Osteoblast (primary cell): ENCODE measurements around the gene NBAS. TPM values are rescaled to one million over a fixed set of nuclear protein-coding genes. Genes with fewer than 3 reads are reported as not detected.
A peak's percentile ranks its signal among the peaks of the same experiment; 100 is the strongest.

Source experiments
- DNase-seq: peaks from one replicate; pipeline ENCODE4 v3.0.0; 2011; ENCODE audit warnings: low spot score, mixed read lengths; ENCODE audit not compliant: insufficient read length; ENCODE audit errors: missing footprints
- H2AFZ ChIP-seq: 2 replicates; pipeline ENCODE4 v1.6.0; 2011; ENCODE audit warnings: mild to moderate bottlenecking, low read length
- H3K27ac ChIP-seq: 2 replicates; pipeline ENCODE4 v1.5.1; 2011; ENCODE audit warnings: mild to moderate bottlenecking, low read depth, low read length, moderate library complexity
- H3K27me3 ChIP-seq: 2 replicates; pipeline ENCODE4 v1.6.0; 2012; ENCODE audit warnings: mild to moderate bottlenecking, control low read depth, inconsistent platforms, low read length, moderate library complexity; ENCODE audit not compliant: insufficient read depth
- H3K36me3 ChIP-seq: 2 replicates; pipeline ENCODE4 v1.5.1; 2011; ENCODE audit warnings: mild to moderate bottlenecking, low read length, control low read depth, moderate library complexity; ENCODE audit not compliant: insufficient read depth
- H3K4me1 ChIP-seq: 2 replicates; pipeline ENCODE4 v1.5.1; 2011; ENCODE audit warnings: mild to moderate bottlenecking, low read length, control low read depth, moderate library complexity; ENCODE audit not compliant: insufficient read depth
- H3K4me2 ChIP-seq: 2 replicates; pipeline ENCODE4 v1.6.0; 2011; ENCODE audit warnings: mild to moderate bottlenecking, low read length; ENCODE audit not compliant: insufficient read depth
- H3K4me3 ChIP-seq: fragments of 200-600 bp; sonication (generic); 3 replicates; pipeline ENCODE4 v1.5.1; 2012; ENCODE audit warnings: mild to moderate bottlenecking, low read length, inconsistent platforms; ENCODE audit not compliant: insufficient read depth
- H3K79me2 ChIP-seq: 2 replicates; pipeline ENCODE4 v1.6.0; 2012; ENCODE audit warnings: mild to moderate bottlenecking, low read length, control low read depth, inconsistent platforms; ENCODE audit not compliant: insufficient read depth
- H3K9me3 ChIP-seq: 2 replicates; pipeline ENCODE4 v1.5.1; 2011; ENCODE audit warnings: low read depth, low read length, control low read depth
- H4K20me1 ChIP-seq: 2 replicates; pipeline ENCODE4 v1.6.0; 2012; ENCODE audit warnings: mild to moderate bottlenecking, low read length, control low read depth; ENCODE audit not compliant: insufficient read depth
- total RNA-seq: library from RNA; depleted of rRNA; stranded (reverse); fragments of >200 nt; gene quantifications from 2 replicates; pipeline ENCODE4 v1.2.3, GENCODE V29; 2012
- TF ChIP-seq, protein P1 (sequence below): IDR thresholded peaks from 2 replicates; pipeline ENCODE4 v1.5.1; 2011; ENCODE audit warnings: mild to moderate bottlenecking, low read depth, low read length, moderate library complexity; ENCODE audit errors: extremely low read depth

Gene NBAS
- total RNA-seq, 1 donor = 98.1 TPM

- Histone ChIP-seq H3K36me3 (no peaks in the 10 kb centered on the region), H3K27ac (no peak overlapping the region), H3K4me1 (peaks cover 27% of the 10 kb centered on the region), H3K27me3 (no peaks in the 10 kb centered on the region), H3K9me3 (no peaks in the 10 kb centered on the region), H2AFZ (no peak overlapping the region), H3K4me2 (no peak overlapping the region), H3K79me2 (no peaks in the 10 kb centered on the region), H3K4me3 (no peak overlapping the region), H4K20me1 (no peaks in the 10 kb centered on the region)
- DNase-seq = peak; percentile 52
- TF ChIP-seq, protein P1, sequence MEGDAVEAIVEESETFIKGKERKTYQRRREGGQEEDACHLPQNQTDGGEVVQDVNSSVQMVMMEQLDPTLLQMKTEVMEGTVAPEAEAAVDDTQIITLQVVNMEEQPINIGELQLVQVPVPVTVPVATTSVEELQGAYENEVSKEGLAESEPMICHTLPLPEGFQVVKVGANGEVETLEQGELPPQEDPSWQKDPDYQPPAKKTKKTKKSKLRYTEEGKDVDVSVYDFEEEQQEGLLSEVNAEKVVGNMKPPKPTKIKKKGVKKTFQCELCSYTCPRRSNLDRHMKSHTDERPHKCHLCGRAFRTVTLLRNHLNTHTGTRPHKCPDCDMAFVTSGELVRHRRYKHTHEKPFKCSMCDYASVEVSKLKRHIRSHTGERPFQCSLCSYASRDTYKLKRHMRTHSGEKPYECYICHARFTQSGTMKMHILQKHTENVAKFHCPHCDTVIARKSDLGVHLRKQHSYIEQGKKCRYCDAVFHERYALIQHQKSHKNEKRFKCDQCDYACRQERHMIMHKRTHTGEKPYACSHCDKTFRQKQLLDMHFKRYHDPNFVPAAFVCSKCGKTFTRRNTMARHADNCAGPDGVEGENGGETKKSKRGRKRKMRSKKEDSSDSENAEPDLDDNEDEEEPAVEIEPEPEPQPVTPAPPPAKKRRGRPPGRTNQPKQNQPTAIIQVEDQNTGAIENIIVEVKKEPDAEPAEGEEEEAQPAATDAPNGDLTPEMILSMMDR = no peak
Measured at GRCh38 chr2:15174567-15174966, 386.6 kb downstream of the NBAS start.

GRCh38 chr2:15173501-15173900 lies 387.6 kb downstream of the NBAS start:
- Histone ChIP-seq H3K36me3 (no peaks in the 10 kb centered on the region), H3K4me1 (peaks cover 34% of the 10 kb centered on the region), H3K79me2 (no peaks in the 10 kb centered on the region), H3K27me3 (no peaks in the 10 kb centered on the region), H3K27ac (no peak overlapping the region), H4K20me1 (no peaks in the 10 kb centered on the region), H3K4me2 (no peak overlapping the region), H3K9me3 (no peaks in the 10 kb centered on the region), H3K4me3 (no peak overlapping the region), H2AFZ (no peak overlapping the region)
- no peak for DNase-seq
- TF ChIP-seq, protein P1 = no peak

DNA sequence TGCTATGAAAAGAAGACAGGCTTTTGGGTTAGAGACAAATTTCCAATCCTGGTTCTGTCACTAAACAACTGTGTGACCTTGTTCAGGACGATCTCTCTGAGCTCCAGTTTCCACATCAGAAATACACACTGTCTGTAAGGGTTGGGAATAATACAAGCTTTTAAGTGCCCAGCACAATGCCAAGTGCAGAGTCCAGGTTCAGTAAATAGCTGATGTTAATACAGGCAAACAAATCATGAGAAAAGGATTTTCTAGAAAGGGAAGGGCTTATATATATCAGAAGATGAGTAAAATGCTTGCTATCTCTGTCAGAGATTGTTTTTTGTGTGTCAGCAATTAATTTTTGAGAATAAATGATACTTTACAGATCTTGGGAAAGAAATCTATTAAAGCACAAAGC lies 388.3 kb downstream of the NBAS start:
- Histone ChIP-seq H3K79me2 (no peaks in the 10 kb centered on the region), H3K4me2 (no peak overlapping the region), H3K27me3 (no peaks in the 10 kb centered on the region), H4K20me1 (no peaks in the 10 kb centered on the region), H3K27ac (no peak overlapping the region), H3K4me1 (peaks cover 34% of the 10 kb centered on the region), H2AFZ (no peak overlapping the region), H3K4me3 (no peak overlapping the region), H3K9me3 (no peaks in the 10 kb centered on the region), H3K36me3 (no peaks in the 10 kb centered on the region)
- DNase-seq = no peak
- TF ChIP-seq, protein P1 = no peak

- TF ChIP-seq, protein P1 = no peak
- Histone ChIP-seq H3K4me1 (peaks cover 23% of the 10 kb centered on the region), H3K36me3 (no peaks in the 10 kb centered on the region), H3K9me3 (no peaks in the 10 kb centered on the region), H3K4me3 (peak overlapping the region; percentile 52), H3K27ac (peak overlapping the region; percentile 88), H3K27me3 (no peaks in the 10 kb centered on the region), H3K4me2 (peak overlapping the region; percentile 84), H3K79me2 (no peaks in the 10 kb centered on the region), H2AFZ (peak overlapping the region; percentile 18), H4K20me1 (no peaks in the 10 kb centered on the region)
- DNase-seq = peak; percentile 77
Measured at GRCh38 chr2:15170070-15170775, 390.9 kb downstream of the NBAS start.
